H9 (cell line): ENCODE results near the gene CENPP. TPM values are rescaled to one million over a fixed set of nuclear protein-coding genes. Genes with fewer than 3 reads are reported as not detected.

Experiments used
- DNase-seq: peaks from one replicate; pipeline ENCODE4 v3.0.0-alpha.2; 2017
- H2AFZ ChIP-seq: one replicate; pipeline ENCODE4 v1.6.1; 2013; ENCODE audit warnings: mild to moderate bottlenecking, low read length, control low read depth, moderate library complexity
- H2AK5ac ChIP-seq: 2 replicates; pipeline ENCODE4 v1.6.1; 2013; ENCODE audit warnings: low read length, control low read depth, mixed read lengths; ENCODE audit not compliant: insufficient read length
- H2BK120ac ChIP-seq: one replicate; pipeline ENCODE4 v1.6.1; 2013; ENCODE audit warnings: low read depth, mild to moderate bottlenecking, low read length, control low read depth, inconsistent platforms; ENCODE audit not compliant: poor library complexity, severe bottlenecking
- H2BK12ac ChIP-seq: 2 replicates; pipeline ENCODE4 v1.6.1; 2013; ENCODE audit warnings: low read length, control low read depth, mixed read lengths, low read depth; ENCODE audit not compliant: insufficient read length
- H2BK15ac ChIP-seq: 2 replicates; pipeline ENCODE4 v1.6.1; 2013; ENCODE audit warnings: low read depth, low read length, control low read depth
- H2BK20ac ChIP-seq: one replicate; pipeline ENCODE4 v1.6.1; 2013; ENCODE audit warnings: low read depth, mild to moderate bottlenecking, low read length, control low read depth, inconsistent platforms; ENCODE audit not compliant: poor library complexity, severe bottlenecking
- H2BK5ac ChIP-seq: 2 replicates; pipeline ENCODE4 v1.6.1; 2013; ENCODE audit warnings: low read length, control low read depth, mixed read lengths; ENCODE audit not compliant: insufficient read length
- H3K14ac ChIP-seq: 2 replicates; pipeline ENCODE4 v1.6.1; 2013; ENCODE audit warnings: low read length, control low read depth; ENCODE audit not compliant: insufficient read depth
- H3K18ac ChIP-seq: 2 replicates; pipeline ENCODE4 v1.6.1; 2013; ENCODE audit warnings: low read depth, mild to moderate bottlenecking, mixed read lengths, low read length, control low read depth; ENCODE audit not compliant: insufficient read length
- H3K23ac ChIP-seq: 2 replicates; pipeline ENCODE4 v1.6.1; 2013; ENCODE audit warnings: low read length, control low read depth, mixed read lengths, low read depth; ENCODE audit not compliant: insufficient read length
- H3K23me2 ChIP-seq: 2 replicates; pipeline ENCODE4 v1.6.1; 2013; ENCODE audit warnings: low read depth, mild to moderate bottlenecking, mixed read lengths, low read length, control low read depth; ENCODE audit not compliant: insufficient read length, poor library complexity, severe bottlenecking
- H3K27ac ChIP-seq: 2 replicates; pipeline ENCODE4 v1.5.1; 2013; ENCODE audit warnings: low read length, control low read depth, mixed read lengths, low read depth; ENCODE audit not compliant: insufficient read length
- H3K27me3 ChIP-seq: 2 replicates; pipeline ENCODE4 v1.6.1; 2013; ENCODE audit warnings: low read length, control low read depth, inconsistent platforms; ENCODE audit not compliant: insufficient read depth
- H3K4ac ChIP-seq: 2 replicates; pipeline ENCODE4 v1.6.1; 2013; ENCODE audit warnings: low read depth, mild to moderate bottlenecking, control low read depth, inconsistent platforms, low read length, moderate library complexity
- H3K4me1 ChIP-seq: 2 replicates; pipeline ENCODE4 v1.6.1; 2013; ENCODE audit warnings: low read length, control low read depth, inconsistent platforms; ENCODE audit not compliant: insufficient read depth
- H3K4me2 ChIP-seq: 2 replicates; pipeline ENCODE4 v1.6.1; 2013; ENCODE audit warnings: low read length, control low read depth, mixed read lengths; ENCODE audit not compliant: insufficient read length, insufficient read depth
- H3K56ac ChIP-seq: 2 replicates; pipeline ENCODE4 v1.6.1; 2013; ENCODE audit warnings: low read depth, mild to moderate bottlenecking, mixed read lengths, low read length, control low read depth; ENCODE audit not compliant: insufficient read length
- H3K79me1 ChIP-seq: 2 replicates; pipeline ENCODE4 v1.6.1; 2013; ENCODE audit warnings: low read depth, mild to moderate bottlenecking, moderate library complexity, low read length, control low read depth, inconsistent platforms; ENCODE audit not compliant: insufficient read depth, poor library complexity, severe bottlenecking
- H3K79me2 ChIP-seq: 2 replicates; pipeline ENCODE4 v1.6.1; 2013; ENCODE audit warnings: low read length, control low read depth, inconsistent platforms; ENCODE audit not compliant: insufficient read depth
- H3K9ac ChIP-seq: 2 replicates; pipeline ENCODE4 v1.6.1; 2013; ENCODE audit warnings: low read length, control low read depth, mixed read lengths; ENCODE audit not compliant: insufficient read length; ENCODE audit errors: extremely low read depth
- H3K9me3 ChIP-seq: one replicate; pipeline ENCODE4 v1.6.1; 2013; ENCODE audit warnings: low read depth, low read length, inconsistent platforms; ENCODE audit not compliant: control insufficient read depth
- H3T11ph ChIP-seq: one replicate; pipeline ENCODE4 v1.6.1; 2013; ENCODE audit warnings: mild to moderate bottlenecking, low read length, control low read depth, inconsistent platforms
- H4K20me1 ChIP-seq: one replicate; pipeline ENCODE4 v1.6.1; 2013; ENCODE audit not compliant: control insufficient read depth, insufficient read length, insufficient read depth
- H4K5ac ChIP-seq: 2 replicates; pipeline ENCODE4 v1.6.1; 2013; ENCODE audit warnings: low read depth, mild to moderate bottlenecking, mixed read lengths, low read length, control low read depth; ENCODE audit not compliant: insufficient read length
- H4K8ac ChIP-seq: replicated peaks from 2 replicates; pipeline ENCODE4 v1.6.1; 2013; ENCODE audit warnings: low read length, control low read depth, mixed read lengths, low read depth; ENCODE audit not compliant: insufficient read length
- H4K91ac ChIP-seq: 2 replicates; pipeline ENCODE4 v1.6.1; 2013; ENCODE audit warnings: low read depth, mild to moderate bottlenecking, moderate library complexity, mixed read lengths, low read length, control low read depth; ENCODE audit not compliant: insufficient read length
- H3K27ac Mint-ChIP-seq, 3 experiments: 2 replicates in 2 of 3; 3 replicates in 1 of 3; pipeline ENCODE4 v1.8.0; 2020 to 2021; ENCODE audit warnings: mixed read lengths in 3 of 3, mild to moderate bottlenecking in 1 of 3, moderate library complexity in 1 of 3
- H3K27me3 Mint-ChIP-seq: 2 replicates; pipeline ENCODE4 v1.8.0; 2021; ENCODE audit warnings: low read depth, mild to moderate bottlenecking, moderate library complexity, mixed read lengths
- H3K36me3 Mint-ChIP-seq, 3 experiments: 2 replicates in 2 of 3; 3 replicates in 1 of 3; pipeline ENCODE4 v1.8.0; 2020 to 2021; ENCODE audit warnings: low read depth in 3 of 3, mixed read lengths in 3 of 3; ENCODE audit not compliant: insufficient read depth in 1 of 3
- H3K4me1 Mint-ChIP-seq, 2 experiments: 2 replicates each; pipeline ENCODE4 v1.8.0; 2020; ENCODE audit warnings: mixed read lengths in 2 of 2
- H3K4me3 Mint-ChIP-seq, 2 experiments: 2 replicates in 1 of 2; 3 replicates in 1 of 2; pipeline ENCODE4 v1.8.0; 2020 to 2021; ENCODE audit warnings: mild to moderate bottlenecking in 2 of 2, mixed read lengths in 2 of 2, moderate library complexity in 1 of 2
- H3K9me3 Mint-ChIP-seq, 2 experiments: 2 replicates in 1 of 2; 3 replicates in 1 of 2; pipeline ENCODE4 v1.8.0; 2020; ENCODE audit warnings: mild to moderate bottlenecking in 2 of 2, mixed read lengths in 2 of 2, moderate library complexity in 1 of 2
- WGBS: extraction: QIAGEN DNeasy Blood & Tissue Kit; methylation state at CpG from one replicate; pipeline ENCODE4 v1.1.7; 2013; ENCODE audit warnings: missing lambda C conversion rate, low lambda C conversion rate, mixed read lengths; ENCODE audit not compliant: insufficient read length; ENCODE audit errors: extremely low coverage; 5-methylcytosine and 5-hydroxymethylcytosine counted together
- total RNA-seq: library from RNA; stranded (reverse); gene quantifications from 2 replicates; pipeline ENCODE4 v1.2.1, GENCODE V29; 2021
- TF ChIP-seq, protein P1 (sequence below): fragments of 200-600 bp; sonication (generic); conservative IDR thresholded peaks from 3 replicates; pipeline ENCODE4 v1.8.0; 2021; ENCODE audit warnings: antibody characterized with exemption, mild to moderate bottlenecking

CENPP gene
- total RNA-seq, 1 experiment from 2014 or later, result 9.1 TPM

DNA sequence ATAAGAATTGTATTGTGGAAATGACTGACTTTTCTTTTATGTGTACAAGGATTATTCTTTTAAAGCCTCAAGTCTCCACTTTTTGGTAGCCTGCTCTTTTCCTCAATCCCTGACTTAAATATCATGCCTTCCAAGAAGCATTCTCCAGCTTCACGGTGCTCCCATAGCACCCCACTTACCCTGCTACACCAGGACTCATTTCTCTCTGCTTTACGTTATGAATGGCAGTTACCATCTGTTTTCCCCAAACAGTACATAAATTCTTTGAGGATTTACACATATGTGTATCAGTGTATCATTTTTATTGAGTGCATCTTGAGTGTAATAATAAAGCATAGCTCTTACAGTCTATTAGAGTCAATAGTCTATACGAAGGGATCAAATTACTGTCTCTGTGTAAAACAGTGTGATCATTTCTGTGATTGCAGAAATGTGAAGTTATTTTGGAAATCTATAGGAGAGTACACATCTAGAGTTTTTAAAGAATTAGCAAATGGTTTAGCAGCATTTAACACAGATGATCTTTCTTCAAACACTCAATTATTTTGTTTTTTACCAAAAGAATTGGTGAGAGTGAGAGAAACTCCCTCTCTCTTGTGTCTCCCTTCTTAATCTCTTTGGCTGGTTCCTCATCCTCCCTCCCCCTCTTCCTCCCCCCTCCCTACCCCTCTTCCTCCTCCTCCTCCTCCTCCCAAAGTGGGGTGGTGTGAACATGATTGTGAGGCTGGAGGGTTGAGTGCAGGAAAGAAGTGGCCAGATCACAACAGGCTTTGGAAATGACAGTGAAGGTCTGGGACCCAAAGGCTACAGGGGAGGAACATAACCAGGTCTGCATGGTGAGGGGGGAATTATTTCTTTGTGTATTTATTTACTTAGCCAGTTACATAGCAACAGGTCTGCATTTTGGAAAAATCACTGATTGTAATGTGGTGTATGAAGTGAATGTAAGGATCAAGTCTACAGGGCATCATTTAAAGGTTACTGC, 237.7 kb downstream of the CENPP start:
- no peak overlapping the region for H3K56ac ChIP-seq
- no peak overlapping the region for H3K23ac ChIP-seq
- no peaks in the 10 kb centered on the region for H3K79me1 ChIP-seq
- H3T11ph ChIP-seq, result no peak overlapping the region
- no peak overlapping the region for H2BK120ac ChIP-seq
- H3K4me1 Mint-ChIP-seq, result peaks cover 13 to 18% of the 10 kb centered on the region in 2 experiments
- no peaks in the 10 kb centered on the region for H3K27me3 ChIP-seq
- DNase-seq, result no peak
- no peak overlapping the region for H2BK20ac ChIP-seq
- no peak overlapping the region for H3K4ac ChIP-seq
- H2BK15ac ChIP-seq, result no peak overlapping the region
- H3K9ac ChIP-seq, result no peak overlapping the region
- no peak overlapping the region for H2BK12ac ChIP-seq
- no peak overlapping the region for H3K4me3 Mint-ChIP-seq
- H2BK5ac ChIP-seq, result no peak overlapping the region
- H3K23me2 ChIP-seq, result no peaks in the 10 kb centered on the region
- H4K91ac ChIP-seq, result no peak overlapping the region
- no peak overlapping the region for H2AK5ac ChIP-seq
- no peak overlapping the region for H2AFZ ChIP-seq
- H3K27ac Mint-ChIP-seq, result no peak overlapping the region
- no CpG with 5 or more reads among the region's 3 CpGs for WGBS
- no peak overlapping the region for H3K14ac ChIP-seq
- TF ChIP-seq, protein P1, sequence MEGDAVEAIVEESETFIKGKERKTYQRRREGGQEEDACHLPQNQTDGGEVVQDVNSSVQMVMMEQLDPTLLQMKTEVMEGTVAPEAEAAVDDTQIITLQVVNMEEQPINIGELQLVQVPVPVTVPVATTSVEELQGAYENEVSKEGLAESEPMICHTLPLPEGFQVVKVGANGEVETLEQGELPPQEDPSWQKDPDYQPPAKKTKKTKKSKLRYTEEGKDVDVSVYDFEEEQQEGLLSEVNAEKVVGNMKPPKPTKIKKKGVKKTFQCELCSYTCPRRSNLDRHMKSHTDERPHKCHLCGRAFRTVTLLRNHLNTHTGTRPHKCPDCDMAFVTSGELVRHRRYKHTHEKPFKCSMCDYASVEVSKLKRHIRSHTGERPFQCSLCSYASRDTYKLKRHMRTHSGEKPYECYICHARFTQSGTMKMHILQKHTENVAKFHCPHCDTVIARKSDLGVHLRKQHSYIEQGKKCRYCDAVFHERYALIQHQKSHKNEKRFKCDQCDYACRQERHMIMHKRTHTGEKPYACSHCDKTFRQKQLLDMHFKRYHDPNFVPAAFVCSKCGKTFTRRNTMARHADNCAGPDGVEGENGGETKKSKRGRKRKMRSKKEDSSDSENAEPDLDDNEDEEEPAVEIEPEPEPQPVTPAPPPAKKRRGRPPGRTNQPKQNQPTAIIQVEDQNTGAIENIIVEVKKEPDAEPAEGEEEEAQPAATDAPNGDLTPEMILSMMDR, result no peak
- no peak overlapping the region for H3K4me2 ChIP-seq
- H3K9me3 Mint-ChIP-seq, result no peaks in the 10 kb centered on the region
- H3K27me3 Mint-ChIP-seq, result no peaks in the 10 kb centered on the region
- no peaks in the 10 kb centered on the region for H3K9me3 ChIP-seq
- H3K18ac ChIP-seq, result no peak overlapping the region
- H3K27ac ChIP-seq, result no peak overlapping the region
- H4K8ac ChIP-seq, result no peak overlapping the region
- H3K4me1 ChIP-seq, result no peaks in the 10 kb centered on the region
- H4K5ac ChIP-seq, result no peak overlapping the region
- H4K20me1 ChIP-seq, result no peaks in the 10 kb centered on the region
- no peaks in the 10 kb centered on the region for H3K36me3 Mint-ChIP-seq
- no peaks in the 10 kb centered on the region for H3K79me2 ChIP-seq
